DOHH2 (cell line): ENCODE data around the gene P4HA1.
"Not testable (repeated sequence)": the region's sequence is repeated elsewhere in the genome, so short reads cannot be mapped to it uniquely, and the experiment has no call there.

Source experiments
- H3F3A ChIP-seq: fragments of 200-600 bp; sonication (generic), shearing (Covaris generic); 2 replicates; pipeline ENCODE4 v1.6.0; 2016; ENCODE audit warnings: antibody characterized with exemption, mild to moderate bottlenecking; ENCODE audit not compliant: control insufficient read depth, insufficient read depth
- H3K27ac ChIP-seq: fragments of 200-600 bp; sonication (generic); 2 replicates; pipeline ENCODE4 v1.5.1; 2014; ENCODE audit warnings: low read depth, mild to moderate bottlenecking, low read length, moderate library complexity
- H3K27me3 ChIP-seq: fragments of 200-600 bp; sonication (generic); 2 replicates; pipeline ENCODE4 v1.6.1; 2014; ENCODE audit warnings: mild to moderate bottlenecking, low read length, mixed read lengths; ENCODE audit not compliant: control insufficient read depth
- H3K36me3 ChIP-seq: fragments of 200-600 bp; sonication (generic); 2 replicates; pipeline ENCODE4 v1.6.1; 2014; ENCODE audit warnings: mild to moderate bottlenecking, low read length, moderate library complexity, mixed read lengths; ENCODE audit not compliant: control insufficient read depth
- H3K4me1 ChIP-seq: fragments of 200-600 bp; sonication (generic); 2 replicates; pipeline ENCODE4 v1.6.1; 2014; ENCODE audit warnings: mild to moderate bottlenecking, low read length, mixed read lengths; ENCODE audit not compliant: control insufficient read depth
- H3K4me2 ChIP-seq: fragments of 200-600 bp; sonication (generic); 2 replicates; pipeline ENCODE4 v1.6.0; 2014; ENCODE audit warnings: mild to moderate bottlenecking, low read length, moderate library complexity
- H3K4me3 ChIP-seq: fragments of 200-600 bp; sonication (generic); 2 replicates; pipeline ENCODE4 v1.5.1; 2014; ENCODE audit warnings: mild to moderate bottlenecking, low read length, mixed read lengths
- H3K79me2 ChIP-seq: fragments of 200-600 bp; sonication (generic); 2 replicates; pipeline ENCODE4 v1.6.1; 2014; ENCODE audit warnings: mild to moderate bottlenecking, low read length, mixed read lengths; ENCODE audit not compliant: control insufficient read depth
- H3K9me2 ChIP-seq: fragments of 200-600 bp; sonication (generic); replicated peaks from 2 replicates; pipeline ENCODE4 v1.6.1; 2014; ENCODE audit warnings: mild to moderate bottlenecking, low read length, mixed read lengths; ENCODE audit not compliant: control insufficient read depth
- H3K9me3 ChIP-seq: fragments of 200-600 bp; sonication (generic); 2 replicates; pipeline ENCODE4 v1.6.1; 2014; ENCODE audit warnings: antibody characterized with exemption, low read length, mixed read lengths; ENCODE audit not compliant: control insufficient read depth, insufficient read depth
- H4K20me1 ChIP-seq: fragments of 200-600 bp; sonication (generic); 2 replicates; pipeline ENCODE4 v1.6.0; 2014; ENCODE audit warnings: low read depth, mild to moderate bottlenecking, antibody characterized with exemption, low read length, moderate library complexity; ENCODE audit not compliant: control insufficient read depth, insufficient read depth
- CTCF ChIP-seq: fragments of 200-600 bp; sonication (generic); IDR thresholded peaks from one replicate; pipeline ENCODE4 v1.5.1; 2014; ENCODE audit warnings: antibody characterized with exemption, mild to moderate bottlenecking, low read depth, low read length; ENCODE audit not compliant: poor library complexity, severe bottlenecking
- EZH2phosphoT487 ChIP-seq: fragments of 200-600 bp; sonication (generic); IDR thresholded peaks from 2 replicates; pipeline ENCODE4 v1.6.1; 2017; ENCODE audit warnings: borderline replicate concordance, mild to moderate bottlenecking, antibody characterized with exemption, low read length, moderate library complexity, mixed read lengths

P4HA1 gene

GRCh38 chr10:72997099-72997498, 99.6 kb downstream of the P4HA1 start:
- Histone ChIP-seq H4K20me1 (no peaks in the 10 kb centered on the region), H3F3A (peaks cover 2% of the 10 kb centered on the region; the same call in 1 of the 2 replicates), H3K9me3 (no peaks in the 10 kb centered on the region), H3K4me2 (no peak overlapping the region), H3K4me3 (no peak overlapping the region), H3K4me1 (no peaks in the 10 kb centered on the region), H3K36me3 (no peaks in the 10 kb centered on the region), H3K27me3 (no peaks in the 10 kb centered on the region), H3K9me2 (no peaks in the 10 kb centered on the region), H3K27ac (no peak overlapping the region), H3K79me2 (no peaks in the 10 kb centered on the region)
- no peak for TF ChIP-seq EZH2phosphoT487
- TF ChIP-seq CTCF: no peak

- not testable (repeated sequence) for H3K4me1 ChIP-seq, H3K9me2 ChIP-seq, H3K36me3 ChIP-seq, H3K4me2 ChIP-seq, H3K4me3 ChIP-seq, H3F3A ChIP-seq, H3K79me2 ChIP-seq, H4K20me1 ChIP-seq, H3K9me3 ChIP-seq, H3K27me3 ChIP-seq, H3K27ac ChIP-seq
Observed at GRCh38 chr10:72995459-72995858, 101.2 kb downstream of the P4HA1 start.

- H3K4me3 ChIP-seq, H3K79me2 ChIP-seq, H3K9me3 ChIP-seq, H3K36me3 ChIP-seq, H3K9me2 ChIP-seq, H3K27ac ChIP-seq, H3K4me2 ChIP-seq, H3F3A ChIP-seq, H3K27me3 ChIP-seq, H3K4me1 ChIP-seq, H4K20me1 ChIP-seq: not testable (repeated sequence)
Observed at GRCh38 chr10:72989771-72990170, 106.9 kb downstream of the P4HA1 start.

- not testable (repeated sequence) for H3K36me3 ChIP-seq, H3K4me1 ChIP-seq, H3K27ac ChIP-seq, H3K27me3 ChIP-seq, H3K9me2 ChIP-seq, H3K79me2 ChIP-seq, H4K20me1 ChIP-seq, H3K4me2 ChIP-seq, H3K4me3 ChIP-seq, H3F3A ChIP-seq
- peaks cover 12% of the 10 kb centered on the region for H3K9me3 ChIP-seq
Observed at GRCh38 chr10:72984618-72985017, 112.0 kb downstream of the P4HA1 start.

GRCh38 chr10:72981882-72982529, 114.7 kb downstream of the P4HA1 start:
- H3K79me2 ChIP-seq: no peaks in the 10 kb centered on the region
- no peaks in the 10 kb centered on the region for H3K9me2 ChIP-seq
- peaks cover 14% of the 10 kb centered on the region for H3K9me3 ChIP-seq
- no peaks in the 10 kb centered on the region for H3K4me1 ChIP-seq
- no peaks in the 10 kb centered on the region for H3K27me3 ChIP-seq
- H3K27ac ChIP-seq: no peak overlapping the region
- no peak overlapping the region for H3K4me2 ChIP-seq
- TF ChIP-seq CTCF (no peak), EZH2phosphoT487 (no peak)
- no peaks in the 10 kb centered on the region for H3K36me3 ChIP-seq
- no peaks in the 10 kb centered on the region for H3F3A ChIP-seq
- H4K20me1 ChIP-seq: no peaks in the 10 kb centered on the region
- H3K4me3 ChIP-seq: no peak overlapping the region
